NCI-H1694 treated with DMSO at 0.1 percent for 48 hours (cell line): ENCODE measurements around the gene TSPAN3.

Source experiments
- DNase-seq: peaks from one replicate; lab custom pipeline; 2025; lab: John Stamatoyannopoulos, UW

Gene TSPAN3

DNA sequence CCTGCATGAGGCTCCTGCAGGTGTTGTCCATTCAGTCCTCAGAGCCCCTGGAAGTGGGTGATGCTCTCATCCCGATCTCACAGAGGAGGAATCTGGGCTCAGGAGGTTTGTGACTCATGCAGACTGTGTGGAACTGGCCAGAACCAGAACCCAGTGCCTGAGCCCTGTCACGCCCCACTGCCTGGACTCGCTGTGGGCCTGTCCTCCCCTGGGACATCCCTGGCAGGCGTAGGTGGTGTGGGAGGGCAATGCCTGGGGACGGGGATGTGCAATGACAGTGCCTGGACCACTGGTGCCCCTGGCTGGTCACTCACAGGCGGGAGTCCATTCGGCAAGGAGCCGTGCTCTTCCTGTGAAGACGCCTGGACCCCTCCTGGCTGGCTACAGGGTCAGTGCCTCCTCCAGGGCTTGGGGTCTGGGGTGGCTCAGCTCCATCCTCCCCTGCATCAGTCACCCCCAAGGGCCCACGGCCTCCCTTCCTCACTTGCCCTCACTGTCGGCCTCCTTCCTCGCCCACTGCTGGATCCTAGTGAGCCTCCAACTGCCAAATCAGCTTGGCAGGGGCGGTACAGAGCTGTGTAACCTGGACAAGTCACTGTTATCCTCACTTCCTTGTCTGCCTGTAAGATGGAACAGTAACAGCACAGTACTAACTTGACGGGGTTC is 61.1 kb downstream of the TSPAN3 start:
- no peak for DNase-seq

- no peak for DNase-seq
Measured at GRCh38 chr15:77009176-77009575, 61.7 kb downstream of the TSPAN3 start.

- DNase-seq: no peak
Measured at GRCh38 chr15:77004189-77004588, 66.7 kb downstream of the TSPAN3 start.

GRCh38 chr15:77002954-77003912 is 67.7 kb downstream of the TSPAN3 start:
- no peak for DNase-seq

DNA sequence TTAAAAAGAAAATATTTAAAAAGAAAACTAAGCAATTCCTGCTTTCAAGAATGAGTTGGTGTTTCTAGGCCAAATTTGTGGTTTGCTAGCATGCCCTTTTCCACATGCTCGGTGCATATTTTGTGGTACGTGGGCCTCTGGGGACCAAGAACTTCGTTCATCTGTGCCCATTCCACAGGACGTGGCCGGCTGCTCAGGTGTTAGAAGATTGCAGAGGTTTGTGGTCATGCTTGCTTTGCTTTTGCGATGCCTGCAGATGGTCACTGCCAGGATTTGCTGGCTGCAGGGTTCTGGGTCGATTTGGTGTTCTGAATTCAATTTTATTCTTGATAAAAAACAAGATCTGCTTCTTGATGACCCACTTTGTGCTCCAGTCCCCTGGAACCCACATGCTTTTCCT is 68.5 kb downstream of the TSPAN3 start:
- no peak for DNase-seq

- DNase-seq: no peak
Measured at GRCh38 chr15:77001966-77002365, 68.9 kb downstream of the TSPAN3 start.

DNA sequence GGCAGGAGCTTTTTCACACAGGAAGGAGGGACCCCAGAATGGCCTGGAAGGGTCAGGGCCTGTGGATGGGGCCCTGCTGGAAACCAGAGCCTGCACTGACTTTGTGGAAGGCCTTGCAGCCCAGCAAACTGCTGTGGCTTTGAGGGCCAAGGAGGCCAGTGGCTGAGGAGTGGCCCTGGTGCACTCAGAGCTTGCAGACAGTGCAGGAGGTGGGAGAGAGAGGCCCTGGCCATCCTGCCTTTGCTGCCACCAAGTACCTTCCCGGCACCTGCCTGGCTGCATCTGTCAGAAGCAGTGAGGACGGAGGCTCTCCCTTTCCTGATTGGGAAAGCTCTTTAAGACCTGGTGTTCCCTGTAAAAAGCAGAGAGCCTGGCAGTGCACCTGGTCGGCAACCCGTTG is 69.6 kb downstream of the TSPAN3 start:
- DNase-seq: no peak

- DNase-seq: no peak
Measured at GRCh38 chr15:76999996-77000395, 70.9 kb downstream of the TSPAN3 start.

GRCh38 chr15:76998663-76999285 is 72.1 kb downstream of the TSPAN3 start:
- no peak for DNase-seq

DNA sequence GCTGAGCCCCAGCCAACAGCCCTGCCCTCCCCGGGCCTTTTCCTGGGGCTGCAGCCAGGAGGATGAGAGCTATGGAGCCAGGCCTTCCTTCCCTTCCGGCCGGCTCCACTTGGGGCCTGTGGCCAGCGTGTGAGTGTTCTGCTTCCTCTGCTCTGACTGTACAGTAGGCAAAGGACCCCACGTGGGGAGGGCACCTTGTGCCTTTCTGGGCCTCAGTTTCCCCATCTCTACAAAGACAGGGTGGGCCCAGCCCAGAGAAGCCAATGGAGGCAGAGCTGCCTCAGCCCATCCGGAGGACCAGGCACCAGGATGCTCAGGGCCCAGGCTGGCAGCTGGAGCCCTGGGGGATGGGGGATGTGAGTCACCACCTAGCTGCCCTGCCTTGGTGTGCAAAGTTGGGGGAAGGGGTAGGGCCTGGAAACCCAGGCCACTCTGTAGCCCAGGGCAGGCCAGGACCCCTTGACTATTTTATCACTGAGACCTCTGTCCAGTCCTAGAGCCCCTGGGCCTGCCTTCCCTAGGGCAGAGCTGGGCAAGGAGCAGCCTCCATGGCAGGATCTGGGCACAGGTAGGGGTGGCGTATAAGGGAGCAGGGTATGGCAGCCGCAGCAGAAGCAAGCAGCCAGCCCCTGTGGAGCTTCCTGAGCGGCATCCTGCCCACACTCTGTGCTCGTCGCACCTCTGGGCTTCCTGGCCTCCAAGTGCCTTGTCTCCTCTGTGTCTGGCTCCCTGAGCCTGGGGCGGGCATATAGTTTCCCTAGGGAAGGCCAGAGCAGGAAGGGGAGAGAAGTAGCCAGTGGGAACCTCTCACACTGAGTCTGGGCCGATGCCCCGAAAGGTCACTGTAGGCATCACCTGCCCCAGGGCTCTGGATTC is 74.1 kb downstream of the TSPAN3 start:
- DNase-seq: no peak

DNA sequence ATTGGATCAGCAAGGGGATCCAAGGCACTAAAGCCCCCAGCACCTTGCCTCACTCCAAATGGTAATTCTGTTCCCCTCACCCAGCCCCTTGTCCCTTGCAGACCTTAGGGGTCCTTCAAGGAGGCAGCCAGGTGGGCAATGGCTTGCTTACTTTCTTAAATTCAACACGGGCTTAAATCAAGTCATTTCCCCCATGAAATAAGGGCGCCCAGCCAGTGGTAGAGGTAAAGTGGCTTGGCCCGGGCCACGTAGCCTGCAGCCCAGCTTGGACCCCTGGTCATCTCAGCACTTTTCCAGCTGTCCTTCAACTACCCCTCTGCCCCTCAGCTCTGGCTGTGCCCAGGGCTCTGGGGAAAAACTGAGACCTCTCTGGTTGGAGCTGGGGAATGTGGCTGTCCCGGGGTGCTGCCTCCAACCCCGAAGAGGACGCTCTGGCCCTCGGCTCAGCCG is 74.8 kb downstream of the TSPAN3 start:
- DNase-seq: no peak

DNA sequence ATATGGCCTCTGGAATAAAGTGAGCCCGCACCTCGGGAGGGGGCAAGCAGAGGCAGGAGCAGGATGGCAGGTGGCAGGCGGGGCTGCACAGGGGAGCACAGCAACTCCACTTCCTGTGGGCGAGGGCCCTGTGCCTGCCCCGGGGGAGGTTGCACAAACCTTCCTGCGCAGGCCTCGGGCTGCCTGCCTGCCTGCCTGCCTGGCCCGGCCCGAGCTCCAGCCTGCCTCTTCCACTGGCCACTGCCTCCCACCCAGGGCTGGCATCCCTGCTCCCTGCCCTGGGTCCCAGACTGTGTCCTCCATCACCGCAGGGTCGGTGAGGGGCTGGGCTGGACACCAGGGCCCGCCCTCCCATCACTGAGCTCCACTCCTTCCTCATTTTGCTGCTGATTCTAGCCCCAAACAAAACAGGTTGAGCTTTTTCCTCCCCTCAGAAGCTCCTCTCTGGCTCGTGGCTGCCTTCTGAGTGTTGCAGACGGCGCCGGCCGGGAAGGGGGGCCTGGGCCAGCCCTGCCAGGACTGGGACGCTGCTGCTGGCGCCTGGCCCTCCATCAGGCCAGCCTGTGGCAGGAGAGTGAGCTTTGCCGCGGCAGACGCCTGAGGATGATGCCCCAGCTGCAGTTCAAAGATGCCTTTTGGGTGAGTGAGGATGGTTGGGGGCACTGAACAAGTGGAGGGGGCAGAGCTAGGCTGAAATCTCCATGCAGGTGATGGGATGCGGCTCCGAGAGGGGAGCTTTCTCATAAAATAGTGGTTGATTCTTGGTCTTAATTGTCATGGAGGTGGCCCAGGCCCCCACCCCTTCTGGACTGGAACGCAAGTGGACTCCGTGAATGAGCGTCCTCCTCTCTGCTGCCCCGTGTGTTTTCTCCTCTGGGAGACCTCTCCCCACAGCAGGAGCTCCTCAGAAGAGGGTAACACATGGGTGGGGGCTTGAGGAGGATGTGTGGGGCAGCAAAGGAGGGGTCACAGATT is 75.7 kb downstream of the TSPAN3 start, which contains the start of gene PSTPIP1:
PSTPIP1 (plus strand) TSS at position 156 of the 975 bp plus-strand sequence; CDS start at position 604, 448 bp downstream.
- DNase-seq: no peak

GRCh38 chr15:76994496-76994895 is 76.4 kb downstream of the TSPAN3 start:
- no peak for DNase-seq

GRCh38 chr15:76994001-76994400 is 76.9 kb downstream of the TSPAN3 start:
- DNase-seq: no peak

DNA sequence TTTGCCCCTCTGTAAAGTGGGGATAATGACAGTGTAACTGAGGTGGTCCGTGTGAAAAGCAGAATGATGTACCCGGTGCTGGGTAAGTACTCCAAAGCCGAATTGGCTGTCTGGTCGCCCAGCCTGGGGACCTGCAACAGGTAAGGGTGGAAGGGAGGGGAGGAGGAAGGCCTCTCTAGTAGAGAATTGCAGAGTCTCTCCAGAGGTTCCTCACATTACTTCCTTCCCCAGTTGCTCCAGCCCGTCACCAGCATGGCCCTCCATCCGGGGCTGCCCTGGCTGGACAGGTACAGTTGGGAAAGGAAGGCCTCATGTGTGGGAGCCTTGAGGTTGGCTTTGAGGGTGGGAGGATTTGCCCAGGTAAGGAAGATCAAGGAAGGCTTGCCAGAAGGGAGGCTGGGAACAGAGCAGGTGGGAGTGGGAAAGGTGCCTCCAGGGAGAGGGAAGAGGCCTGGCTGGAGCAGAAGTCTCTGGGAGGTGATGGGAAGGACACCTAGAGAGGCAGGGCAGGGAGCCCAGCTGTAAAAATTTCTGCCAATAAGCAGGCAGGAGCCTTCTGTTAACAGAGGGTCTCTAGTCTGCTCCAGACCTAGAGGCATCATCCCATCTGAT is 77.7 kb downstream of the TSPAN3 start:
- no peak for DNase-seq

DNA sequence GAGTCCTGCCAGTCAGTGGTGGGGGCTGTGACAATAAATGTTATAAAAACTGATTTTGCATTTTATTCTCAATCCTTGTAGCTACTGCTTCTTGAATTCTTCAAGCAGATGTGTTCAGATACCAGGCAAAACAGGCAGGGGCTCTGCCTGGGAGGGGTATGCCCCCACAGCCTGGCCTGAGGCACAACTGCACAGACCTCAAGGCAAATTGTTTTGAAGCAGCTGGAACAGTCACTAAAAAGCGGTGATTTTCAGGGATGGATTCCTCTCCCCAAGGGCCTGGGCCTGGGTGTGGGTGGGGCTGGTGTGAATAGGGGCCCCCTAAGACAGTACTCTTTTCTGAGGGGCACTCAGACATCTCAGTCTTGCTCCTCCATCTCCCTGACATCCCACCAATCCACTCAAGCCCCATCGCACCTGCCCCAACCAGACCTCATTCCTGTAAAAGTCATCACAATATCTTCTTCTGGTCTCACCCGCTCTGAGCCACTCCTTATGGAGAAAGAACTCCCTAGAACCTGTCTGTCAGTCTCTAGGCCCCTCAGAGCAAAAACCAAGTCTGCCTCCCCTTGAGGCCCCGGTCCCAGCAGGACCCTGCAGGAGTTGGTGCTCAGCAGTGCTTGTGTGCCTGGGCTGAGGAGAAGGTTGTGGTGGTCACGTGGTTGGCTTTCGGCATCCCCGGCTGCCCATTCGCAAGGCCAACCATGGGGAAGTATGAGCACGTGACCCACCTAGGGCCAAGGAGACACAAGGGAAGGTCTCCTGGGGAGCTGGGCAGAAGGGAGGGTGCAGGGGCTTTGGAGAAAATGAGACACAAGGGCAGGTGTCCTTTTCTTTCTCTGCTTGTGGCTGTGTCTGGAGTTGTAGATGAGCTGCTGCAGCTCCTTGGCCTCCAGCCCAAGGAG is 78.9 kb downstream of the TSPAN3 start:
- DNase-seq: no peak
